NCI-H1694 treated with DMSO at 0.1 percent for 48 hours (cell line): ENCODE data around the gene COL4A1.

ENCODE experiments used
- DNase-seq: peaks from one replicate; lab custom pipeline; 2025; lab: John Stamatoyannopoulos, UW

The COL4A1 gene

DNA sequence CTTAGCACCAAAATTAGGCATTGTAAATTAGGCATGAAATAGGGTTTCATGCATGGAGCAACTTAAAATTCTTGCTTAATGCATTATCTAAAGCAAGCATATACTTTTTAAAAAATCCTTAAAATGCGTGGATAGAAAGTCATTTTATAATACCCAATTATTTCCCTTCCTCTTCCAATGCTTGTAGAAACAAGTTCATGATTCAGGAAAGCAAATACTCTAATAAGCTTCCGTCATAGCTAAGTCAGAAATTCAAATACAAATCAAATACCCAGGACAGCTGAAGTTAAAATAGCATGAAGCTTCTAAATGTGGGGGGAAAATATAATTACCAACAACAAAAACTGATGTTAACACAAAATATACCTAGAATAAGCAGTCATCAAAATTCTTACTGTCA lies 89.1 kb downstream of the COL4A1 start:
- no peak for DNase-seq

DNA sequence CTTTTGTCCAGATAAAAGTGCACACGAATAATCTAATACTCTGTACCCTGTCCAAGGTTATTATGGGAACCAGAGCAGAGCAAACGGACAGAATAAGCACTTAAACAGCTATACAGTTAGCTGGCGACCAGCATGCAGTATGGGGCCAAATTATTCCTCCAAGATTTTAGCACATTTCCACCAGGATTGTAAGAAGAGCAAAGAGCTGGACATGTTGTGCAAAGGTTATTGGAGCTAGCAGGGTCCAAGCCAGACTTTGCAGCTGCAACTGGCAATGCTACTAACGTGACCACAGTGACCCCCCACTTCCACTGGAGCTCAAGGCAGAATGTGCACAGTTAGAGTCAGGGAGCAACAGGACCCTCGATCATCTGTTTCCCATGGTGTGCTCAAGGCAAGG lies 89.9 kb downstream of the COL4A1 start:
- DNase-seq = no peak

DNA sequence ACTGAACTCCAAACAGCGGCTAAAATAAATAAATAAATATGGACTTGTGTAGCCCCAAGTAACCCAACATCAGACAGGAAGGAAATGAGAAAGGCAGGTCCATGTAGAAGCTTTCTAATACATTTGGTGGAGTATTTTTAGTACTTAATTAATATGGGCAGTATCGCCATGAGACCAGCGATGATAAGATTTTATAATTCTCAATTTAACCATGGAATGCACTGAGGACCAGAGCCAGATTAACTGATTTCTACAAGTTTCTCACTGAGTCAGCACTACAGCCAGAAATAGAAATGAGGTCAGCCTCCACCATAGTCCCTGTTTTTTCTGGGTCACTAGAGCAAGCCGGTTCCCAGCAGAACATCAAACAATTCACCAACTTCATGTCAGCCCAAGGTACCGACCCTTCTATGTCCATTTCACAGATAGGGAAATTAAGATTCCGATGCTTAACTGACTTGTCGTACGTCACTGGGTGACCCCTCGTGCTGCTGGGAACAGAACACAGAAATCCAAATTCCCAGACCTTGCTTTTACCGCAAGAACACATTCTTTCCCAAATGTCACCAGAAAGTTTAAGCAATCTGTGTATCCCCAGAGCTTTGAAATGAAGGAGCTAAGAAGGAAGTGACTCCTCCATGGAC lies 90.4 kb downstream of the COL4A1 start:
- DNase-seq = no peak

DNA sequence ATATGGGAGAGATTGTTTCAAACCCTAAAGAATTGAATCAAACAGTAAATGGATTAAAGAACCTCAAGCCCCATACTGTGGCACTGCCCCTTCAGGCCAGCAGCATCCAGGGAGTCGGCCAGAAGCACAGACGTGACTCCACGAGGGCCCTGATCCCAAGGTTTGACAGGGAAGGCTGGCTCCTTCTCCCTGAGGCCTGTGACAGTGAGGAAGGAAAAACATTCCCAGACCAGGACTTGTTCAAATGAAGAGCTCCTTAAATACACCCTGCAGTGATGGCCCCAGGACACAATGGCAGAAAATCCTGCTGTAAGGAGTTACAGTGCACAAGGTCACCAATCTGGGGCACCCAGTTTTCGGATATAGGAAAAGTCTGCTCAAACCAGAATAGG lies 91.0 kb downstream of the COL4A1 start:
- DNase-seq = no peak

DNA sequence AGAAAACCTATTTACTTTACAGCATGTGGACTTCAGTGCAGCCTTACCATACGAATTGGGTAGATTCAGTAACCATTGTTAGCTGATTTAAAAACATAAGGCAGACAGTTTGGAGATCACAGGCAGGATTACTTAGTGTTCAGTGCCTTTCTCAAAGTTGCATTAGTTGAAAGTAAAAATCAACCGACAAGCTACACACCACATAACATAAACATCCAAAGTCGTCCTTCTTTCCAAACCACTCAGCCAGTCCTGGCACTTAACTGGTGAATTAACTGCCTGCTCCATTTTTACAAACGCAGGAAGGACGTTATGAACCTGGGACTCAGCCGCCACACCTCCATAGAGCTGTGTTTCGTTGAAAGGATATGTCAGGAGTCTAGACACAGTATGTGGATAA lies 91.4 kb downstream of the COL4A1 start:
- DNase-seq = no peak

DNA sequence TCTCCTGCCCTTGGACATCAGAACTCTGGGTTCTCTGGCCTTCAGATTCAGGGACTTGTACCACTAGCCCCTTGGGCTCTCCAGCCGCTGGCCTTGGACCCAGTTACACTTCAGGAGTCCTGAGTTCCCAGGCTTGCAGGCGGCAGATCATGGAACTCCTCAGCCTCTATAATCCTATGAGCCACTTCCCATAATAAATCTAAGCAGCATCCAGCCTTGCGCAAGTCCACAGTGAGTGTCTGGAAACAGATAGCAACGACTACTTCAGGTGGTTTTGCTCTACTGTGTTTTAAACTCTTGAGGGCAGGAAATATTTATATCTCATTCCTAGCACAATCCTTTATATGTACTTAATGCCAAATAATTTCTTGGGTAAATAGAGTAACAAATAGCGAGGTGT lies 92.3 kb downstream of the COL4A1 start:
- DNase-seq = no peak

DNA sequence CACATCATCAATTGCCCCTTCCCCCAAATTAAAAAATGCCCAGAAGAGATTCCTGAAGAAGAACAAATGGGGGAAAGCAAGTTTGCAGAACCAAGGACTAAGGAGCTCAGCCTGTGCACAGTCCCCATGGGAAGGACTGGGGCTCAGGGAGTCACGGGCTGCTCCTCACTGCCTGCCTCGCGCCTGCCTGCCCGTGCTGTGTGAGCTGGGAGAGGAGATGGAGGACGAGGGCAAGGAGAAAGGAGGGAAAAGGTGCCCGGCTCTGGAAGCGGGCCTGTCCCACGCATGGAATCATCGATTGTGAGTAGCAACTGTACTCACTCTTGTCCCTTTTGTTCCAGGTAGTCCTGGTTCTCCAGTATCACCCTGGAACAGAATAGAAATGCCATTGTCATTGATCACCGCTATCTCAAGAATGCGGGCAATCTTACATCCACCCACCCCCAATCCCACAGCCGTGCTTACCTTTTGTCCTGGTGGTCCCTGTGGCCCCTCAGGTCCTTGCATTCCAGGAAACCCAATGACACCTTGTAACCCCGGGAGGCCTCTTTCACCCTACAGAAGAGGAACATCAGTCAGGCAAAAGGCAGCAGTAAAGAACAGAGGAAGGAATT lies 93.4 kb downstream of the COL4A1 start:
- DNase-seq = no peak

DNA sequence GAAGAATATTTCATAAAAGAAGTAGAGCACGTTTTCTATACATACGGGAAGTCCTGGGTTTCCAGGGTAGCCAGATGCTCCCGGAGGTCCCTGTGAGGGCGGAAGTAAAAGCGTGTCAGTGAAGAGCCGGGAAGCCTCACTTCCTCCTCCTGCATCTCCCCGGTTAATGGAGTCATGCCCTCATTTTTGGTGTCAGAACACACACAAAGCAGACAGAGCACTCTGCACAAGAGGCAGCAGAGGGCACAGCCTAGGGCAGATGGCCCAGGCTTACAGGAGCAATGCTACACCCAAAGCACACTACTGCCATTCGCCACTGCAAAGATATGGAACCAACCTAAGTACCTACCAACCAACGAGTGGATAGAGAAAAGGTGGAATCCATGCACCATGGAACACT lies 94.4 kb downstream of the COL4A1 start:
- DNase-seq = no peak

DNA sequence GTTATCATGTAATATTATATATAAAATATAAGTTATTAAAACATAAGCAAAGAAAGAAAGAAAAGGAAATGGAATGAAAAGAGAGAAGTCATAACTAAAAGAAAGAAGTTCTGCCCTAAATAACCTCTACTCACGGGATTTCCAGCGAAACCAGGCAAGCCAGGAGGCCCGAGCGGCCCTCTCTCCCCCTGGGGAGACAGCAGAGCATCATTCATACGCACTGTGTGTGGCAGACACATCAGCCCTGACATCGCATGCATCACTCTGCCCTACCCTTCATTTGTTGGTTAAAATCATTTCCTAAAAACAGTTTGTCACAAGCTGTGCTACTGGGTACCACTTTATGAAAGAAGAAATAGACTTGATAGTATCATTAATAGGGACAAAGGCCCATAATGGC lies 95.2 kb downstream of the COL4A1 start:
- DNase-seq = no peak

DNA sequence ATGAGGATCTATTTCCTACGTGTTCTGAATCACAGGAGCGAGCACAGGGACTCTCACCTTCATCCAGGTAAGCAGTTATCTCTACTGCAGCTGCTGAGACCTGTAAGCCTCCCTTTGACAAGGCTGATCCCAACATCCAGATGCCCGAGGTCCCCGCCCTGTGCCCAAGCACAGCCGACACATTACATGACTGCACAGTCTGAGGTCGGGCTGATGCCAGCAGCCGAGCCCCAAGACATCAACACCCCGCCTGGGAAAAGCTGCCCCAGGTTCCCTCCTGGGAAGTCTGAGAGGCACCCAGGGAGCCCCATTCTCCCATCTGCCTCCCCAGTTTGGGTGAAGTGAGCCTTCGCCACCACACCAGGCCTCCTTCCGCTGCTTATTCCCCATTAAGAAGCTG lies 95.9 kb downstream of the COL4A1 start:
- DNase-seq = no peak

DNA sequence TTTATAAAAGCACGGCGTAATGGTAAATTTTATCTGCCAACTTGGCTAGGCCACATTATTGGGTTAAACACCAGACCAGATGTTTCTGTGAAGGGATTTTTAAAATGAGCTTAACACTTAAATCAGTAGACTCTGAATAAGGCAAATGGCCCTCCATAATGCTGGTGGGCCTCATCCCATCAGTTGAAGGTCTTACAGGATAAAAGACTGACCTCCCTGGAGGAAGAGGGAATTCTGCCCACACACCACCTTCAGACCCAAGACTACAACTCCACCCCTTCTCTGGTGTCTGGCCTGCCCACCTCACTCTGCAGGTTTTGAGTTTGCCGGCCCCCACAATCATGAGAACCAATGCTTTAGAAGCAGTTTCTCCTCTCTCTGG lies 96.4 kb downstream of the COL4A1 start:
- no peak for DNase-seq

DNA sequence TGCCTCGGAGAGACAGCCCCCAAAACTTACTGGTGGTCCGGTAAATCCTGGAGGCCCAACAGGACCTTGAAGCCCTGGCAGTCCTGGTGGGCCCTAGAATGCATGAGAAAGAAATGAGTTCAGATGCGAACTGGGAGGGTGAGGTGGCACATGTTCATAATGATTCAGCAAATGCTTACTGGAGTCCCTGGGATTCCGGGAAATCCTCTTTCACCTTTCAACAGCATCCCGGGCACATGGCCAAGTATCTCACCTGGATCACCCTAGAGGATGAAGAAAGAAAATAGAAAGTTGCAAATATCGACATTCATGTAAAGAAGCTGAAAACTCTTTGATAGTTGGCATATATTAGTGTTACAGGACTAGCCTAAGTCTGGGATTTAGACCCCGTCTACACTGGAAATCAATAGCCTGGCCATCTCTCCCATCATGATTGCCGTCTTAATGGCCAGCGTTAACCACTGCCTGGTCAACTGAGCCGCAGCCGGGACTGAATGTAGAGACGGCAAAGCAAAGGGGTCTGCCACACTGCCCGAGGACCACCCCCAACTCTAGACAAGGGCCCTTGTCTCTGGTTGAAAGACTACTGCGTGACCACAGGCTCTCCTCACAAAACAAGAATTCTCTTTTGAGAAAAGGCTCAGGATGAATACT lies 96.9 kb downstream of the COL4A1 start:
- no peak for DNase-seq

DNA sequence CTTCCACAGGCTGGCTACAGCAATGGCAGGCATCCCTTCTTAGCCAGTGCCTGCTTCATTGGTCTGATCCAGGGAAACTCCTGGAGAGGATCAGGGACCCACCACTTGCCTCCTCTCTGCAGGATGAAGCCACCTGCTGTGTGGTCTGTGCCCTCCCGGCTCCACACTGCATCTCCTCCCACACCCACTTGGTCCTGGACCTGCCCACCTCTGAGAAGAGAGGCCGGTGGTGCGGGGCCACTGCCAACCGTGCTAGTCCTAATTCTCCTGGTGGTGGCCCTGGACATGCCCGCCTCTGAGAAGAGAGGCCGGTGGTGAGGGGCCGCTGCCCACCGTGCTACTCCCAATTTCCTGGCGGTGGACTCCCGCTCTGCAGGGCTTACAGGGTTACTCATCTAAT lies 98.8 kb downstream of the COL4A1 start:
- DNase-seq = no peak

DNA sequence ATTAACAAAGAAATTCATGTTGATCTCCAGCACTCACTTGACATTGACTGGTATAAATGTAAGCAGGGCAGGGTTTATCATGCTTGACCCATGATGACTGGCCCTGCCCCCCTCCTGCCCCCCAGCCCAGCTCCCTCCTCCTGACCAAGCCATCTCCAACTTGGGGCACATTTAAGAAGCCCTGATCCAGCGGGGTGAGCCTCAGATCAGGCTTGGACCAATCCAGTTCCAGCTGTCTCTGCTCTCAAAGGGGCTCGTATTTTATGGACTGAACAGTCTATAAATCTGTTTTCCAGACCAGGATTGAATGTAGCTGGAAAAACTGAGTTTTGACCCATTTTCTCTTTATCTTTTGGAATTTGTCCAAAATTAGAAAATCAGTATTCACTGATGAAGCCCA lies 100.0 kb downstream of the COL4A1 start:
- DNase-seq = no peak

DNA sequence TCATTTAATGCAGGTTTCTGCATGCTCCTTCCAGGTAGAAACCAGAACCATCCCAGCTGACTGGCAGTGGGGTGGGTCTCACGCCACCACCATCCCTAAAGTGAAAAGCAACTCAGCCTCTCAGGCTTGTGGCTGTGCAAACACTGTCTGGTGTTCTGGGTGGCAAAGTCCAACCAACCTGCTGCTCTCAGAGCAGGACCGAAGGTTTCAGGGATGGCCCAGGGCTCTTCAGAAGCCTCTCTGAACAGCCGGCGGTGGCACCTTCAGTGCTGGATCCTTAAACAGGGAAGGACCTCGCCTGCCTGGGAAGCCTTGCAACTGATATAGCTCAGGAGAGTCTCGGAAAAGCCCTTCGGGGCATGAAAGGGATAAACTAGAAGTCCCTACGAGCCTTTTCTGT lies 100.8 kb downstream of the COL4A1 start:
- no peak for DNase-seq

DNA sequence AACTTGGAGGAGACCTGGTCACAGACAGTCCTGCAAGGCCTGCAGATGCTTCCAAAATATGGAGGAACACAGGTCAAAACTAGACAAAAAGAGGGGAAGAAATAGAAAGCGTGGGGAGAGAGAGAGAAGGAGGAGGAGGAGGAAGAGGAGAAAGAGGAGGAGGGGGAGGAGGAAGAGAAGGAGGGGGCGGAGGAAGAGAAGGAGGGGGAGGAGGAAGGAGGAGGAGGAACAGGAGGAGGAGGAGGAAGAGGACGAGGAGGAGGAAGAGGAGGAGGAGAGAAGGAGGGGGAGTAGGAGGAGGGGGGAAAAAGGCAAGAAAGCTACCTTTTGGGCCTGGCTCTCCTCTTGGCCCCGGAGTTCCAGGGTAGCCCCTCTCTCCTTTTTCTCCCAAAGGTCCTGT lies 105.8 kb downstream of the COL4A1 start:
- no peak for DNase-seq

DNA sequence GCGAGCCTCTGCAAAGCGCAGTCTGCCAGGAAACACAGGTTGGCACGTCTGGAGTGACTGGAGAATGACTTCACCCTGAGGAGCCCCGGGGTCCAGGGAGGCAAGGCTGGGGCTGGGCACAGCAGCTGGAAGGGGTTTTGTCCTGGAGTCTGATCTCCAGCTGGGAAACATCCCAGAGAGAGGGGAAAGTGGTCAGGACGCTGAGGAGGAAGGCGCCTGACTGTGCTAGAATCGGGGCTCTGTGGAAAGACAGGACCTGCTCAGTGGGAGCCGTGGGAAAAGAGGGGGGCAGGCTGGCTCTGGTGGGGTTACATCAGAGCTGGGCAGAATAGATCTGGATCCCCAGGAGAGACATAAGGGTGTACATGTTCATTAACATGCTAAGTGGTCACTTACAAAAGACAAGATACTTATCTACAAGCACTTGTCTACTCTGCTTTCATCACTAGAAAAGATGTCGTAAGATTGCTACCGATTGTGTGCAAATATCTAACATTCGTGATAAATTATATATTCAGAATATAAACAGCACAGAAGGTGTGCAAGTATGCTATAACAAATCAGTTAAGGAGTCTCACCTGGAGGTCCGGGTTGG lies 106.6 kb downstream of the COL4A1 start:
- no peak for DNase-seq

DNA sequence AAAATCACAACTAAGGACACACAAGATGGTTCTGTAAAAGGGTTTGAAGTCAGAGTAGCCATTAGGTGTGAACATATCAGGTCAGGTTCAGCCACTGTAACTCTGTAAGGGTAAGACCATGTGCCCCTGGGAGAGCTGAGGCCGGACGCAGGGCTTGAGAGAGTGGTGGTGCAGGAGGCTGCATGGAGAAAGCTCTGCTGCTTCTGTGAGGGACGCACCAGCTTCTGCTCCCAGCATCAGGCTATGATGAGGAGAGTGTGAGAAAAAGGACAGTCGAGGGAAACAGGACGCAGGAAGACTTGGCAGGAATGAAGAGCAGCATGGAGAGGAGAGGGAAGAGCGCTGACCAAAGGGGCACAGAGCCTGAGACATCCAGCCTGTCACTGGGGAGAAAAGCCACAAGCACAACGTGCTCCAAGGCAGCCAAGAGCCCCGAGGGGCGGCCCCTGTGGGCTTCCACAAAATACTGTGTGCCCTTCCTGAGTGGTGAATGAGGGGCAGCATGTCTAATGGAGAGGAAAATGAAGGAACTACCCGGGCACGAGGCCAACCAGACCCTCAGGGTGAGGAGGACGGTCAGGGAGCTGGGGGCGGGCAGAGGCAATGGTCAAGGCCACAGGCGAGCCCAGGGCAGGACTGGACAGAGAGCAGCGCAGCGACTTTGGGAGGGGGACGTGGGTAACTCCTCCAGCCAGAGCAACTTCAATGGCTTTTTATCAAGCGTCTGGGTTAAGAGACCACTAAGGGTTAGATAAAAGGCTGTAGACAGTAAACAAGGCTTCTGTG lies 107.7 kb downstream of the COL4A1 start:
- DNase-seq = no peak

DNA sequence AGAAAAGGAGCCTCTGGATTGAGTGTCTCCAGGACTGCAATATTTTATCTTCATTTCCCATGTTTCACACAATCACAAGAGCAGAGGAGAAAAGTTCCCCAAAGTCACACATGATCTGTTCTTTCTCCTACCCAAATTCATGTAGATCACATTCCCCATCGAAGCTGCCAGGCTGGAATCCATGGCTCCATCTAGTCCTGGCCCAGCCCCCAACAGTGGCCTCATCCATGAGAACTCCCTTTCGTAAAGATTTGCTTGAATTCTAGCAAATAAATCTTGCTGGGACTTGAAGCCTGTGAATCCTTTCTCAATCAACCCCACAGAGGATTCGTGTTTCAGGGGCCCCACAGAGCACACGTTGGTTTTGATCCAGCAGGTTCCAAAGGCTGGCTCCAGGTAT lies 109.5 kb downstream of the COL4A1 start:
- DNase-seq = no peak

DNA sequence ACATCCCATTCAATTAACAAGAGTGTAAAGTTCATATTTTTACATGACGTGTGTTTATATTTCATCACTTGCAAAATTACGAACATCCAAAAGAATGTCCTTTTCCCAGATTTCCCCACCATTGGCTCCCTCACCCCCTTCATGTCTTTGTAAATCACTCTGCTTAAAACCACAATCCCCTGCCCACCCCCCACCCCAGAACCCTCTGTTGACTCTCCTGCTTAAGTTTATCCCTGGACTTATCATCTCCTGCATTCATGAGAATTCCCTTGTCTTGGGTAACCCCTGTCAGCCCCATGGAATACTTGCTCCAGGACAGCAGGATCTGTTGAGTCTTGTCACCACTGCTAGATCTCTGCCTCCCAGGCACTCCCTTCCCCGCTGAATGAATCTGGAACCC lies 109.9 kb downstream of the COL4A1 start:
- DNase-seq = no peak

DNA sequence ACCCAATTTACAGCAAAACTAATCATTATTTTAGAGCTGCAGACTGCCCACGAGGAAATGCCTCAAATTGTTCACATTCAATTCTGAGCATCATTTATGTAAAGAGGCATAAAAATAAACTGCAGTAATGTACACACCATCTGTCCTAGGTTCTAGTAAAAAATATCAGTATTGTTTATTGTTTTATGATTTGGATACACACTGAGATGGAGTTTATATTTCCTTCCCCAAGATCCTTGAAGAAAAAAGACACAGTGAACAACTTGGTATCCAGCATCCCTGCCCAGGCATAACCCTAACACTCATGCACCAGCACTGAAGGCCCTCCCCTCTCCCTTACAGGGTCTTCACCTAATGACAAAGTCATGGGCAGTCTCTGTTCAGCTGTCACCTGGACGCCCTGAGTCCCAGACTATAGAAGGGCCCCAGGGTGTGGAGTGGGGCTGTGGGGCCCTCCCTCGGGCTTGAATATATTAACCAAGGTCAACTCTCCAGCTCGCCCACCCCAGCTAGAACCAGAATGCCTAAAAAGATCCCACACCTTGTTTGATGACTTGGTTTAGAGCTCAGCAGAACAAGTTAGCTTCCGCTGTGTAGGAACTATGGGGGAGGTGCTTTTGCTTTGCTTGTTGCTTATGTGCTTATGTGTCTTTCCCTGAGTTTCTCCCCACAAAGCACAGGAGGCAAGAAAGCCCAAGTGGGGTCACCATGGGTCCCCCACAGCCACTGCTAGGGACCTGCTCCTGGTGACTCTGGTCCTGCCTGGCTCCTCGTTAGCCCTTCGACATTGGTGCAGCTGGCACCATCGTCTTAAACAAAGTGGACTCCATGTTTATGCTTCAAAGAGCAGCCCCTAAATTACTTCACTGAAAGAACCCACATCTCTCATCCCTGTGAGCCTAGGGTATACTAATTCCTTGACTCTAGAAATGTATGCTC lies 111.1 kb downstream of the COL4A1 start:
- no peak for DNase-seq

DNA sequence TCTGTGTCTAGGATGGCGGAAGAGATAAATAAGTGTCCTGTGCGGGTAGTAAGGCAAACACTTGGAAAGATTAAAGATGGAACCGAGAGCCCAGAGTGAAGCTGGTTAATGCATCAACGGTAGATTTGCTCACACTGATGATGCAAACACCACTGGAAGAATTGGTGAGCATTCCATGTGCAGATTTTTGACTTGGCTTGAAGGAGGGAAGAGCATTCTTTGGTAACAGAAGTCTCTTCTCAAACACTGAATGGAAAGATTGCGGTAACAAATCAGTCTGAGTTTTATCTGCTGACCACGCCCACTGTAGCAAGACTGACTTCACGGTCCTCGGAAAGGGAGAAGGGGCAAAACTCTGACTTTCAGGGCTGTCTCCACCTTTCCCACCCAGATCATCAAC lies 112.5 kb downstream of the COL4A1 start:
- DNase-seq = no peak
